Stimulated activated CD4-positive, alpha-beta T cell treated with anti-CD3 and anti-CD28 coated beads, Interleukin-12 subunit alpha, Interleukin-12 subunit beta, amount 100 ng/mL, for 48 hours (primary cell): ENCODE results near the gene CEP72.
A peak's percentile ranks its signal among the peaks of the same experiment; 100 is the strongest.
"Not testable (repeated sequence)": the region's sequence is repeated elsewhere in the genome, so short reads cannot be mapped to it uniquely, and the experiment has no call there.

Experiments used
- DNase-seq, 3 donors: peaks; one replicate each; pipeline ENCODE4 v3.0.0-alpha.2; 2020; ENCODE audit warnings: low read depth in 2 of 3, low spot score in 1 of 3

Gene CEP72, protein sequence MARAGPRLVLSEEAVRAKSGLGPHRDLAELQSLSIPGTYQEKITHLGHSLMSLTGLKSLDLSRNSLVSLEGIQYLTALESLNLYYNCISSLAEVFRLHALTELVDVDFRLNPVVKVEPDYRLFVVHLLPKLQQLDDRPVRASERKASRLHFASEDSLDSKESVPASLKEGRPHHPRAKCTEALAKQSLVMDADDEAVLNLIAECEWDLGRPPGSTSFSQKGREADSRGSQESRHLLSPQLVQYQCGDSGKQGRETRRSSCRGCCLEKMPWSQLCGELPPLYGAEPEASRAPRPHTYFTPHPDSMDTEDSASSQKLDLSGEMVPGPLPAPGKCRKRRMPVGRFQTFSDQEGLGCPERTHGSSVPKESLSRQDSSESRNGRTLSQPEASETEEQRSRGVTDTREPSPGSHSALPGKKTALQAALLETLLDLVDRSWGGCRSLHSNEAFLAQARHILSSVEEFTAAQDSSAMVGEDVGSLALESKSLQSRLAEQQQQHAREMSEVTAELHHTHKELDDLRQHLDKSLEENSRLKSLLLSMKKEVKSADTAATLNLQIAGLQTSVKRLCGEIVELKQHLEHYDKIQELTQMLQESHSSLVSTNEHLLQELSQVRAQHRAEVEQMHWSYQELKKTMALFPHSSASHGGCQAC

DNA sequence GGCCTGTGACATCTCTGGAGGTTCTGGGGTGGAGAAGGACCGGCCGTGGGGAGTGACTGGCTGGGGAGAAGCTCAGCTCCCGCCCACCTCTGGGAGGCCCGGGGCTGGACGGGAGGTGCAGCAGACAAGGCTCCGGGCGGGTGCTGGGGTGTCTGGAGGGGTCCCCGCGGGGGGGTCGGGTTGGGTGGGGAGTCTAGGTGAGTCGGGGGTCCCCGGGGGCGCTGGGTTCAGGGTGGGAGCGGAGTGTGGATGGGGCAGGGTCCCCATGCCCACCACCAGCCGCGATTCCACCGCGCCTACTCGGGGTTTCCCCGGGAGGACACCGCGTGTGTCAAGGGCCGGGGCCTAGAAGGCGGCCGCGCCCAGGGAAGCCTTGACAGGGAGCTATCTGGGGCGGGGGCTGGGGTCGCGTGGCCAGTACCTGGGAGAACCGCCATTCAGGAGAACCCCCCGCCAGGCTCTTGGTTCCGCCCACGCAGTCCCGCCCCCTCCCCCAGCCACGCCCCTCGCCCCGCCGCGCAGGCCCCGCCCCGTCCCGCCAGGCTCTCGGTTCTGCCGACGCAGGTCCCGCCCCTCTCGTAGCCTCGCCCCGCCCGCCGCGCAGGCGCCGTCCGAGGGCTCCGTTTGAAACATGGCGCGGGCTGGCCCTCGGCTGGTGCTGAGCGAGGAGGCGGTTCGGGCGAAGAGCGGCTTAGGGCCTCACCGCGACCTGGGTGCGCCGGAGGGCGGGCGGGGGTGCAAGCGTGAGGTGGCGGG, at the start of gene CEP72:
Gene CEP72, plus strand, starts transcription at position 610 of the 756 bp plus-strand sequence. Its CDS starts 22 bp downstream, at position 632.
- DNase-seq: peak; percentile 85 to 92 (median 89)

DNA sequence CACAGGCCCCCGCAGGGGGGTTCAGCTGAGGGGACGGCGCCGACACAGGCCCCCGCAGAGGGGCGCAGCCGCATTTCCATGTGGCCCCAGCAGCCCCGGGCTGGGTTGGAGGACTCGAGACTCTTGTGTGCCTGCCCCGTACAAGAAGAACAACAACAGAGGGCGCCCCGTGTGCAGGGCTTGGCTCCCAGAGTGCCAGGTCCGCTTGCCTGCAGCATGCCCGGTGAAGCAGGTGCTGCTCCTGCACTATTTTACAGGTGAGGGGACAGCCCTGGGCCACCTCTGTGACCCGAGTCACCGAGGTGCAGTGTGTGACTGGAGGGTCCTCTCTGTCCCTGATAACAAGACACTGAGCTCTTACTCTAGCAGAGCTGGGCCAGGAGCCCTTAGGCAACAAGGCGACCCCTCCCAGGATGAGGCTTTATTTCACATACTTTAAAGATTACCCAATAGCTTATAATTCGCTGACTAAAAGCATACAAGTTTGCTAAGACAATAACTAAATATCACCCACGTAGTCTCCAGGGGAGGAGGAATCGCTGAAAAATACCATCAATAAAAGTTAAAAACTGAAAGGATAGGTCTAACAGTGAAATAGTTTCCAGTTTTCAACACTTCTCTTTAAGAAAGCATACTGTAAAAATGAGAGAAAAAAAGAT, 46.2 kb upstream of the CEP72 start:
- DNase-seq: no peak

DNA sequence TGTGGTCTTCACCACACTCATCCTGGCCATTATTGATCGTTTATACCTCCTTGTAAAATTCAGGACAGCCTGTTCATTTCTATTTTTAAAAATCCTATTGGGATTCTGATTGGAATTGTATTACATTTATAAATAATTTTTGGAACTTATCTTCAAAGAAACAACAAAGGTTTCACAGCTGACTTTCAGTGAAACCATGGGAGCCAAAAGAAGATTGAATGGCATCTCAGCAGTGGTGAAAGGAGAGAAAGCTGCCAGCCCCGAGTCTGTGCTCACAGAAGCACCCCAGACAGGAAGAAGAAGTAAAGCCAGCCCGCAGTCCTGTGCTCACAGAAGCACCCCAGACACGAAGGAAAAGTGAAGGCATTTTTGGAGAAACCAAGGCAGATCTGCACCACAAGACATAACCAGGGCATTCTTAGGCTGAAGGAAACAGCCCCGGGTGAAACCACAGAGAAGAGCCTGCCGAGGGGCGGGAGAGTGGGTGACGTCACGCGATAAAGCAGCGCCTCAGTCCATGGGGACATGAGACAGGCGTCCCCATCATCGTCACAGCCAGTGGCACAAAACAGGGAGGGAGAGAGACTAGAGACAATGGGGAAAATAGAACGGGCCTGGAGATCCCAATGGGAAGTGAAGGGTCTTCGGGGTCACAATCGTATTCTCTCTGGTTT, 45.4 kb upstream of the CEP72 start:
- DNase-seq: no peak

DNA sequence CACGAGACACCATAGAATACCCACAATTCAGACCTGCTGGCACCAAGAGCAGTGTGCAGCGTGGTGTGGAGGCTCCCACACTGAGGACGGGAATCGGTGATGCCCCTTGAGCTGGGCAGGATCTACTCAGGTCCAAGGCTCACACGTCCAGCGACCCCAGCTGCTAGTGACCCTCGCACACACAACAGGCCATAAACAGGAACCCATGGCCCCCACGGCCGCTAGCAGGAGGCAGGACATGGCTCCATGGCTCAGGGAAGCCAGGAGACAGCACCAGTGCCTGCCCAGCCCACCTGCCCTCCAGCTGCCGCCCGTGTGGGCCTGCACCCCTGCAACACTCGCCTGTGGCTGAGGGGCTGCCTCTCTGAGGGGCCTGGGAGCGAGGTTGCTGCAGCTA, 44.5 kb upstream of the CEP72 start:
- DNase-seq: no peak

DNA sequence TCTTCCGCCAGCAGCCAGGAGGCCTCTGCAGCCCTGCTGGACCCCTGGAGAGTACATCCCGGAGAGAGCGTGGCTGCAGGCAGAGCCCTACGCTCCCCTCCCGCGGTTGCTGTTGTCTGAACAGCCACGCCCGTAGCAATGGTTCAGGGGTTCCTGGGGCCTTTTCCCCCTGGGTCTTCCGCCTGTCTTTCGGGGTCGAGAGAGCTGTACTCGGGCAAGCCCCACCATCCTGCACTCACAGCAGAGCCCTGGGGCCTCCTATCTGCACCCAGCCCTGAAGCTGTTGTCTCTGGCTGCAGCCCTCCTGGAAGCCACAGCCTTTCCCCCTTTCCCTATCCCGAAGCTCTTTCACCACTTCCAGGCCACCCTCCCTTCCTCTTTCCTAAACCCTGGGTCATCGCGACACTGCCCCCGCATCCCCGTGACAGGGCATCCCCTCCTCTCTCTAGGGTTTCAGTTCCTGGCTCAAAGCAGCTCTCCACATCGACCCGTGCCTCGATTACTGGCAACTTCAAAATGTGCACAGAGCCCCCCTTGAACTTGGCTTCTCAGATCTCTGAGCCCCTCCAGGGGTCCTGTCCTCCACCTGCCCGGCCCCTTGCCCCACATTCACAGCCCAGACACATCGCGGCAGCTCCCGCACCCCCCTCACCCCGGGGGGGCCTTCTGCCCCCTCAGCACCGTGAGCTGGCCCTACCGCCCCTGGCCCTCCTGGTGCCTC, 43.9 kb upstream of the CEP72 start:
- no peak for DNase-seq

DNA sequence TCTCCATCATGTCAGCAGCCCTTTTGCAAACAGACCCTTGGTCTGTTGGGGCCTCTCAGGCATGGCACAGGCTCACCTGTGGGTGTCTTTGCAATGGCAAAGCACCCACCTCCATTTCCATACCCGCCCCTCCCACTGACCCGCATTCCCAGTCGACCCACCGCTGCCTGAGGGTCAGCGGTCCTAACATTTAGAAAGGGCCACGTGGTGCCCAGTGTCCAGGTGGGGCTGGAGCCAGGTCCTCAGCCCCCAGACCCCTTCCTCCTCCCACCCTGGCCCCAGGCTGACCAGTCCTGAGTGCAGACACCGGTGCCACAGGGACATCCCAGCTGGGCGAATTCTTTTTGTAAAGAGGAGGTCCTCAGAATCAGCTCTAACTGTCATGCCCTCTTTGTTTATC, 43.3 kb upstream of the CEP72 start:
- DNase-seq: no peak

DNA sequence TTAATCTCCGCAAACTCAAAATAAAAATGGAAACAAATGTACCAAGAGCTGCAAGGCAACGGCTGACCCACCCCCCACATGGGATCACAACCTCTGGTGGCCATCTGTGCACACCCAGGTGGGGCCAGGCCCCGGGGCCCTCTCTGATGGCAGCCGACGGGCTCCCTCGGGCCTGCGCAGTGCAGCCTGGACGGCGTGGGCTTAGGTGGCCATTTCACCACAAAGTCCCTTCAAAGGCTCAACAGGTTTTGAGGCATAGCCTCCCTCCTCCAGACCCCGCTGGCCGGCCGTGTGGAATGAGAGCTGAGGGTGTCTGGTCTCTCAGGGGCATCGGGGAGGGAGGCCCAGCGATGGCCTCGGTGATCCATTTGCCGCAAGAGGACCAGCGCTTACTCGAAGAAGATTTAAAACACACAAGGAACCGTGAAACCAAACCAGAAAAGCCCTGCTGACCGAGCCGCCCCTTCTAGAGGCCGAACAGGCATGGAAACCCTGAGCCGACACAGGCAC, 42.7 kb upstream of the CEP72 start:
- no peak for DNase-seq

DNA sequence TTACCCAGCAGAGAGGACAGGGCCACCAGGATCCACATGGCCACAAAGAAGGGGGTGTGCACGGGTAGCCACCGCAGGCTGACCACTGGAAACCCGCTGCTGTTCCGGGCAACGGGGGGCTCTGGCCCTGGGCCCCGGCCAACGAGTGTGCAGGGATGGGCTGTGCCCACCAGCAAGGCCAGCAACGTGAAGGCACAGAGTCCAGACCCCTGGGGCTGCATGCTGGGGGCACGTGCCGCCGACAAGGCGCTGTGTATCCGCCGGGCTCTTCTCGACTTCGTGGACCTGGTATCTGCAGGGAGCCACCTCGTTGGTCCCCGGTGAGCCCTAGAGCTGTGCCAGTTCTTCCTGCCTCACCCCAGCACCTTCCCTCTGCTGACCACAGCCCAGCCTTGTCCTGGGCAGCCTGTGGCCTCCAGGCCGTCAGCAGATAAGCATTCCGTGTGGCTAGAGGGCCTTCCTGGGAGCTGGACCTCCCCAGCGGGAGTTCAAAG, 42.2 kb upstream of the CEP72 start:
- no peak for DNase-seq

DNA sequence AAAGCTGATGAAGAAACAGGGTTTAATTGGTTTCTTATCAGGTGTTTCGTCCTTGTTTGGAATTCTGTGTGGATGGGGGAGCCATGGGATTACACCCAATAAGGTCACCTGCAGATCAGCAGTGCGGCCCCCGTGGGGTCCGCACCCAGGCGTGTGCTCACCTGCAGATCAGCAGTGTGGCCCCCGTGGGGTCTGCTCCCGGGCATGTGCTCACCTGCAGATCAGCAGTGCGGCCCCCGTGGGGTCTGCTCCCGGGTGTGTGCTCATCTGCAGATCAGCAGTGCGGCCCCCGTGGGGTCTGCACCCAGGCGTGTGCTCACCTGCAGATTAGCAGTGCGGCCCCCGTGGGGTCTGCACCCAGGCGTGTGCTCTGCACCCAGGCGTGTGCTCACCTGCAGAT, 41.7 kb upstream of the CEP72 start:
- no peak for DNase-seq

DNA sequence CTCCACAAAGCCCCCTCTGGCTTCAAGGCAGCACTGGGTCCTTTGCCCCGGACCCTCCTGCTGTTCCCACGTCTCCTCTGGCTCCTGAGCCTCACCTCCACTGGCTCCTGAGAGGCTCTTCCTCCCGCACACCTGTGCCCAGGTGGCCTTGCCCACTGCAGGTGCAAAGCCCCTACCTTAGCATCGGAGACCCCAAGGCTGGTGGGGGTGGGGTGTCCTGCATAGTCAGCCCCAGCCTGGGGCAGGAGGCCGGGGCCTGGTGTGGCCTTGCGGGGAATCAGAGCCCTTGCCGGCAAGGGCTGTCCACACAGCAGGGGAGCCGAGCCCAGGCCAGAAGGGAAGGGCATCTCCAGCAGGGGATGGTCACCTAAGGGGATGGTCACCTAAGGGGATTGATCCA, 41.3 kb upstream of the CEP72 start:
- no peak for DNase-seq

DNA sequence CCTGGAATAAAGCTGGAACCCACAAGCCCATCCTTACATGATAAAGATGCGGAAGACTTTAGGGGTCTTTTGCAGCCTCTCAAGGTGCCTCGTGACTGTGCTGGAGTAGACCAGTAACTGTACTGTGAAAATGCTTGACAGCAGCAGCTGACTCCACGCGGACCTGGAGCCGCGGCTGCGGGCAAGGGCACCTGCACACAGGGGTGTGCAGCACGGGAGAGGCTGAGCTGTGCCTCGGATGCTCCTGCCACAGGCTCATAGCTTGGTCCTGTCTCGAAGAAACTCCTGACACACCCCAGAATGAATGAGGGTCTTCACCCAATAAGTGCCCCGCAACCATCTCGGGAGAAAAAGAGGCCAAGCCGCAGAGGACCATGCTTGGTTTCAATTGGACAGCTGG, 40.3 kb upstream of the CEP72 start:
- no peak for DNase-seq

DNA sequence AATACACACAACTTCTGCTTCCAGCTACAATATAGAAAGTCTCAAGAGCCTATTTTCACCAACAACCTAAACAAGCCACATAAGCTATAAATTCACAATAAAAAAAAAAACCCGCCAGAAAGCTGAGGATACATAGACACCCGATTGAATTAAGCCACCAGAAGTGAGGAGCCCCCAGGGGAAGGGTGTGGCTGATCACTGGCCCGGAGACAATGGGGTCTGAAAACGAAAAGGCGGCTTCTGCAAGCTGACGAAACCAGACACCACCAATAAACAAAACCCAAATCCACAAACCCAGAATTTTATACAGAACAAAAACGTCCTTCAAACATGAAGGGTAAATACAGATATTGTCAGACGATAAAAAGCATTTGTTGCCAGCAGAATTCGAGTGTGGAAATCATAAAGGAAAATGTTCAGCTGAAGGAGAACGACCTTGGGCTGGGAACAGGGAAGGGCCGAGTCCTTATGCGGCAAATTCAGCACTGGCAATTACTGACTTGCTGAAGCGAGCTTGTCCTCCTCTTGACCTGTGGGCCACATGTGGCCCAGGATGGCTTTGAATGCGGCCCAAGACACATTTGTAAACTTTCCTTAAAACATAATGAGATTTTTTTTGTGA, 39.6 kb upstream of the CEP72 start:
- DNase-seq: no peak

DNA sequence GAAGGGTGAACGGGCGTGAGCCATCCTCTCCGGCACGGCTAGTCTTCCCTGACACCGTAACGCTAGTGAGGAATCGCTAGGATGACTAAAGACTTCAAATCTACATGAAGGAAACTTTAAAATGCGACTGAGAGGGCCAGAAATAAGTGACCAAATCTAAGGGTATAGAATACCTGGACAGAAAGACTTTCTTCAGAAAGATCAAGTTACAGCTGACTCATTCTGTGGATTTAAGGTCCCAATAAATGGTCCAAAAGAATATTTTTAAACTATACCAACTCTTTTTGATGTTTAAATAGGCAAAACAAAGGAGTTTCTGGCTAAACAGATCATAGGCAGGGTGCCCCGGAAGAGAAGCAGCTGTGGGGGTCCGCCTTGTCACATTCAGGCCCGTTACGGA, 38.9 kb upstream of the CEP72 start:
- no peak for DNase-seq

DNA sequence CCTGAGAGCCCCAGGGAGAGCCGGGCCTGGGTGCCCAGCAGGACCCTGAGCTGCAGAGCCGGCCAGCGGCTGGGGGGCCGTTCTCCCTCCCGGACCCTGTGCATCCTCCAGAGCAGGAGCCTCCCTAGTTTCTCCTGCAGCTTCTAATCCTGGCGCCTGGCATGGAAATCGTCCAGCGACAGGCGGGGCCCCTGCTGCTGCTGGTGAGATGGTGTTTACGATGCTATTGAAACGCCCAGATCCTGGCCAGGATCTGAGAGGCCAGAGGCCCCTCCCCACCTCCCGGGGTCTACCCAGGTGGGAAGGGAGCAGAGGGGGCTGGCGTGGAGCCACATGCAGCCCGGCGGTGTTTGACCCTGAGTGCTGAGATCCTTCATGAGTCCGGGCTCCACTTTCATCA, 38.2 kb upstream of the CEP72 start:
- no peak for DNase-seq

DNA sequence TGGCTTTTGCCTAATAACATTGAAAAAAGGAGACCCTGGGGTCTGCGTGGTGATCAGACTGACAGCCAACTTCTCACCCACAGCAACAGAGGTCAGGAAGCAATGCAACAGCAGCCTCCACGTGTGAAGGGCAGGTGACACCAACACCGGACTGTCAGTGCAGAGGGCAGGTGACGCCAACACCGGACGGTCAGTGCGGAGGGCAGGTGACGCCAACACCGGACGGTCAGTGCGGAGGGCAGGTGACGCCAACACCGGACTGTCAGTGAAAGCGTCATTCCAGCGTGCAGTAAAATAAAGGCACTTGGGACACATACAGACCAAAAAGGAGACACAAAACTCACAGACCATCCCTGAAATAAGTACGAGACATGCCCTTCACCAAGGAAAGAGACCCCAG, 37.2 kb upstream of the CEP72 start:
- DNase-seq: no peak

DNA sequence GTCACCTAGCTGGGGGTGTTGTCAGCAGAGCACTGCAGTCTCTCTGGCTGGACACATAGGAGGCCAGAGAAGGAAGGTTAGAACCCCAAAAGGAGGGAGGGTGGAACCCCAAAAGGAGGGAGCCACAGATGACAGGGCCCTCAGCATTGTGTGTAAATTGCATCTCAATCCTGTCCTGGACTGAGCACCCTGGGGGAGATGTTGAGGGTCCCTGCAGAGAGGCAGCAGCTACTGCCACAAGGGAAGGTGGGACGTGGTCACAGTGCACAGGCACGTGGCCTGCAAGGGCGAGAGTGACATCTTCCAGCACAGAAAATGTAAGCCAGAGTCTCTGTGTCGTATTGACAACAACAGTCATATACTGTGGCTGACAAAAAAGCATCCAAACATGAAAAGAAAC, 36.5 kb upstream of the CEP72 start:
- DNase-seq: no peak

DNA sequence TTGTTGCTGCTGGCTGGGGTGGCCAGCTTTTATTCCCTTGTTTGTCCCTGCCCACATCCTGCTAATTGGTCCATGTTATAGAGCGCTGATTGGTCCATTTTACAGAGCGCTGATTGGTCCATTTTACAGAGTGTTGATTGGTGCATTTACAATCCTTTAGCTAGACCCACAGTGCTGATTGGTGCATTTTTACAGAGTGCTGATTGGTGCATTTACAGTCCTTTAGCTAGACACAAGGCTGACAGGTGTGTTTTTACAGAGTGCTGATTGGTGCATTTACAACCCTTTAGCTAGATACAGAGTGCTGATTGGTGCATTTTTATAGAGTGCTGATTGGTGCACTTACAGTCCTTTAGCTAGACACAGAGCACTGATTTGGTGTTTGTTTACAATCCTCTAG, 34.9 kb upstream of the CEP72 start:
- DNase-seq: not testable (repeated sequence)

DNA sequence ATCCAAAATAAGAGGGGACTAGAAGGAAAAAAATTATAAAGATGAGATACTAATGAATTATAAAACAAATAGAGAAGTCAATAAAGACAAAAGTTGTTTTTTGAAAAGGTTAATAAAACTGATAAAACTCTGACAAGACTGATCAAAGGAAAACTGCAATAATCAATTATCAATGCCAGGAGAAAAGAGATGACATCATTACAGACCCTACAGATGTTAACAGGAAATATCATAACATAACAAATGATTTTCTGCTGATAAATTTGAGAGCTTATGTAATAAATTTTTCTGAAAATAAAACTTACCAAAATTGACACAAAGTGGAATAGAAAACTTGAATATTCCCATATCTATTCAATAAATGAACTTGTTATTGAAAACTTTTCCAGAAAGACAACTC, 34.3 kb upstream of the CEP72 start:
- DNase-seq: no peak

DNA sequence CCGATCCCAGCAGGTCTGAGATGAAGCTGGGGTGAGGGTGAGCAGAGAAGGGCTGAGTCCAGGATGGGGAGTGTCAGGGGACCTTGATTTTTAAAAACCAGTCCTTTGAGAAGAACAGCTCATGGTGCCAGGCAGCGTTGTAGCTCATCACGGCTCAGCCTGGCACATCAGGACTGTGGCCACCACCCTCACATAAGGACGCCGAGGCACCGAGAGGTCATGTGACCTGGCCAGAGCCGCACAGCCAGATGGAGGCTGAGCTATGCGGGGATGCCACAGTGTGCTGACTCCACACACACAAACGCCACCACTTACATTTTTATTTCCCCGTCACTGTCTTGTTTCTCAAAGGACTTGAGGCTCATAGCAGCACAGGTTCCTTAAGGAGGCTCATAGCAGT, 32.9 kb upstream of the CEP72 start:
- no peak for DNase-seq
